SK-N-SH treated with all-trans-retinoic acid at 6 μM for 48 hours (cell line): ENCODE measurements around the gene KLHL26.

Experiments
- ARNTL ChIP-seq: fragments of 450-650 bp; formaldehyde crosslinking; IDR thresholded peaks from 2 replicates; pipeline ENCODE4 v1.5.0; 2020; ENCODE audit warnings: low read depth, mild to moderate bottlenecking, moderate library complexity, borderline replicate concordance
- CREB5 ChIP-seq: fragments of 250-450 bp; sonication (Bioruptor Pico); IDR thresholded peaks from 2 replicates; pipeline ENCODE4 v1.5.1; 2020; ENCODE audit warnings: low read depth, mild to moderate bottlenecking, moderate library complexity
- PPARA ChIP-seq: fragments of 250-450 bp; sonication (Bioruptor Pico); IDR thresholded peaks from 2 replicates; pipeline ENCODE4 v1.5.0; 2020; ENCODE audit warnings: mild to moderate bottlenecking, borderline replicate concordance
- RARB ChIP-seq: fragments of 250-450 bp; sonication (Bioruptor Pico); IDR thresholded peaks from 2 replicates; pipeline ENCODE4 v1.8.0; 2021; ENCODE audit warnings: mild to moderate bottlenecking, moderate library complexity
- TSHZ2 ChIP-seq: fragments of 250-450 bp; sonication (Bioruptor Pico); IDR thresholded peaks from 2 replicates; pipeline ENCODE4 v1.5.0; 2020; ENCODE audit warnings: mild to moderate bottlenecking, moderate library complexity
- ZNF70 ChIP-seq: fragments of 450-650 bp; formaldehyde crosslinking; IDR thresholded peaks from 2 replicates; pipeline ENCODE4 v1.5.0; 2020; ENCODE audit warnings: mild to moderate bottlenecking, moderate library complexity
- ZNF8 ChIP-seq: fragments of 450-650 bp; formaldehyde crosslinking; IDR thresholded peaks from 2 replicates; pipeline ENCODE4 v1.5.0; 2020; ENCODE audit warnings: mild to moderate bottlenecking, moderate library complexity

GRCh38 chr19:18715416-18715815, 78.6 kb downstream of the KLHL26 start:
- TF ChIP-seq RARB (CRISPR knock-in tag) (no peak), CREB5 (CRISPR knock-in tag) (no peak), ZNF8 (CRISPR knock-in tag) (no peak), TSHZ2 (CRISPR knock-in tag) (no peak), ARNTL (no peak), ZNF70 (CRISPR knock-in tag) (no peak), PPARA (no peak)
